GM23338 (cell line): ENCODE data around the gene SCAPER. TPM values are rescaled to one million over a fixed set of nuclear protein-coding genes. Genes with fewer than 3 reads are reported as not detected.
A peak's percentile ranks its signal among the peaks of the same experiment; 100 is the strongest.

ENCODE experiments used
- ATAC-seq: fragments of 200-7000 bp; cut with Tn5 transposase; 3 replicates; pipeline ENCODE4 v1.9.1; 2020
- DNase-seq: peaks from one replicate; pipeline ENCODE4 v3.0.0-alpha.2; 2015; ENCODE audit warnings: low spot score
- H2AFZ ChIP-seq: fragments of 200-600 bp; sonication (generic); 2 replicates; pipeline ENCODE4 v1.8.0; 2016; ENCODE audit warnings: antibody characterized with exemption, mild to moderate bottlenecking, moderate library complexity
- H3F3A ChIP-seq: fragments of 200-600 bp; sonication (generic); replicated peaks from 2 replicates; pipeline ENCODE4 v1.8.0; 2017; ENCODE audit warnings: antibody characterized with exemption, mixed run types, low read depth
- H3K27ac ChIP-seq: fragments of 200-600 bp; sonication (generic); 2 replicates; pipeline ENCODE4 v1.6.1; 2016; ENCODE audit warnings: low read depth
- H3K27me3 ChIP-seq: fragments of 200-600 bp; sonication (generic); 2 replicates; pipeline ENCODE4 v1.8.0; 2016; ENCODE audit warnings: mild to moderate bottlenecking, mixed run types, moderate library complexity; ENCODE audit not compliant: insufficient read depth
- H3K36me3 ChIP-seq: fragments of 200-600 bp; sonication (generic); 2 replicates; pipeline ENCODE4 v1.8.0; 2016; ENCODE audit warnings: mild to moderate bottlenecking; ENCODE audit not compliant: insufficient read depth
- H3K4me1 ChIP-seq: fragments of 200-600 bp; sonication (generic); 2 replicates; pipeline ENCODE4 v1.8.0; 2016; ENCODE audit warnings: mild to moderate bottlenecking, moderate library complexity; ENCODE audit not compliant: insufficient read depth
- H3K4me2 ChIP-seq: fragments of 200-600 bp; sonication (generic); 2 replicates; pipeline ENCODE4 v1.7.1; 2017; ENCODE audit warnings: mixed run types
- H3K4me3 ChIP-seq: fragments of 200-600 bp; sonication (generic); 2 replicates; pipeline ENCODE4 v1.6.1; 2016; ENCODE audit warnings: mixed run types
- H3K79me2 ChIP-seq: fragments of 200-600 bp; sonication (generic); replicated peaks from 2 replicates; pipeline ENCODE4 v1.8.0; 2017; ENCODE audit warnings: mild to moderate bottlenecking; ENCODE audit not compliant: insufficient read depth
- H3K9me2 ChIP-seq: fragments of 200-600 bp; sonication (generic); 2 replicates; pipeline ENCODE4 v1.8.0; 2017; ENCODE audit not compliant: insufficient read depth
- H4K20me1 ChIP-seq: fragments of 200-600 bp; sonication (generic); replicated peaks from 2 replicates; pipeline ENCODE4 v1.8.0; 2017; ENCODE audit warnings: mild to moderate bottlenecking; ENCODE audit not compliant: insufficient read depth
- H3K27ac Mint-ChIP-seq: 2 replicates; pipeline ENCODE4 v1.8.0; 2020; ENCODE audit warnings: inconsistent platforms, mild to moderate bottlenecking, moderate library complexity, mixed read lengths
- H3K27me3 Mint-ChIP-seq: 3 replicates; pipeline ENCODE4 v1.8.0; 2022; ENCODE audit warnings: low read depth, mild to moderate bottlenecking, moderate library complexity, mixed read lengths, inconsistent platforms; ENCODE audit not compliant: insufficient read depth, poor library complexity
- H3K36me3 Mint-ChIP-seq: 3 replicates; pipeline ENCODE4 v1.8.0; 2021; ENCODE audit warnings: low read depth, mild to moderate bottlenecking, inconsistent platforms, moderate library complexity, mixed read lengths
- H3K4me1 Mint-ChIP-seq: 3 replicates; pipeline ENCODE4 v1.8.0; 2020; ENCODE audit warnings: mild to moderate bottlenecking, inconsistent platforms, mixed read lengths
- H3K4me3 Mint-ChIP-seq: 3 replicates; pipeline ENCODE4 v1.8.0; 2021; ENCODE audit warnings: moderate library complexity, mild to moderate bottlenecking, inconsistent platforms, mixed read lengths
- H3K9me3 Mint-ChIP-seq: 3 replicates; pipeline ENCODE4 v1.8.0; 2020; ENCODE audit warnings: moderate library complexity, mild to moderate bottlenecking, inconsistent platforms, mixed read lengths
- POLR2AphosphoS5 ChIP-seq: IDR thresholded peaks from 2 replicates; pipeline ENCODE4 v1.6.1; 2016; ENCODE audit warnings: antibody characterized with exemption, low read depth
- long read RNA-seq: library from polyadenylated mRNA; unstranded; transcript quantifications from one replicate; pipeline ENCODE4 v2.0.0, GENCODE V29; 2020; ENCODE audit not compliant: unreplicated experiment
- polyA plus RNA-seq: library from polyadenylated mRNA; unstranded; fragments of >200 nt; fragmentation: Nextera tagmentation; extraction: Ambion mirVana; gene quantifications from 2 replicates; pipeline ENCODE4 v1.2.1, GENCODE V29; 2016
- total RNA-seq: library from RNA; depleted of rRNA; stranded (reverse); fragments of >200 nt; shearing (Covaris generic); gene quantifications from 2 replicates; pipeline ENCODE4 v1.2.3, GENCODE V29; 2014; rRNA removed
- TF ChIP-seq, protein P1 (sequence below): IDR thresholded peaks from one replicate; pipeline ENCODE4 v1.6.1; 2018; ENCODE audit warnings: antibody characterized with exemption; ENCODE audit not compliant: unreplicated experiment
- TF ChIP-seq, protein P2 (sequence below), 2 experiments: fragments of 200-600 bp in 1 of 2; sonication (generic) in 1 of 2; conservative IDR thresholded peaks; 2 replicates each; pipeline versions ENCODE4 v1.5.1 to v1.6.1; 2016 to 2017; ENCODE audit warnings: antibody characterized with exemption in 2 of 2, low read depth in 2 of 2, mild to moderate bottlenecking in 2 of 2, moderate library complexity in 1 of 2

Gene SCAPER, protein sequence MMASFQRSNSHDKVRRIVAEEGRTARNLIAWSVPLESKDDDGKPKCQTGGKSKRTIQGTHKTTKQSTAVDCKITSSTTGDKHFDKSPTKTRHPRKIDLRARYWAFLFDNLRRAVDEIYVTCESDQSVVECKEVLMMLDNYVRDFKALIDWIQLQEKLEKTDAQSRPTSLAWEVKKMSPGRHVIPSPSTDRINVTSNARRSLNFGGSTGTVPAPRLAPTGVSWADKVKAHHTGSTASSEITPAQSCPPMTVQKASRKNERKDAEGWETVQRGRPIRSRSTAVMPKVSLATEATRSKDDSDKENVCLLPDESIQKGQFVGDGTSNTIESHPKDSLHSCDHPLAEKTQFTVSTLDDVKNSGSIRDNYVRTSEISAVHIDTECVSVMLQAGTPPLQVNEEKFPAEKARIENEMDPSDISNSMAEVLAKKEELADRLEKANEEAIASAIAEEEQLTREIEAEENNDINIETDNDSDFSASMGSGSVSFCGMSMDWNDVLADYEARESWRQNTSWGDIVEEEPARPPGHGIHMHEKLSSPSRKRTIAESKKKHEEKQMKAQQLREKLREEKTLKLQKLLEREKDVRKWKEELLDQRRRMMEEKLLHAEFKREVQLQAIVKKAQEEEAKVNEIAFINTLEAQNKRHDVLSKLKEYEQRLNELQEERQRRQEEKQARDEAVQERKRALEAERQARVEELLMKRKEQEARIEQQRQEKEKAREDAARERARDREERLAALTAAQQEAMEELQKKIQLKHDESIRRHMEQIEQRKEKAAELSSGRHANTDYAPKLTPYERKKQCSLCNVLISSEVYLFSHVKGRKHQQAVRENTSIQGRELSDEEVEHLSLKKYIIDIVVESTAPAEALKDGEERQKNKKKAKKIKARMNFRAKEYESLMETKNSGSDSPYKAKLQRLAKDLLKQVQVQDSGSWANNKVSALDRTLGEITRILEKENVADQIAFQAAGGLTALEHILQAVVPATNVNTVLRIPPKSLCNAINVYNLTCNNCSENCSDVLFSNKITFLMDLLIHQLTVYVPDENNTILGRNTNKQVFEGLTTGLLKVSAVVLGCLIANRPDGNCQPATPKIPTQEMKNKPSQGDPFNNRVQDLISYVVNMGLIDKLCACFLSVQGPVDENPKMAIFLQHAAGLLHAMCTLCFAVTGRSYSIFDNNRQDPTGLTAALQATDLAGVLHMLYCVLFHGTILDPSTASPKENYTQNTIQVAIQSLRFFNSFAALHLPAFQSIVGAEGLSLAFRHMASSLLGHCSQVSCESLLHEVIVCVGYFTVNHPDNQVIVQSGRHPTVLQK (N-terminal part only)
- total RNA-seq (9.1 and 15.0 TPM in 2 replicates), polyA plus RNA-seq (10.9 and 17.6 TPM in 2 replicates)
- long read RNA-seq, partial matches to known transcripts: 2 of 5 reads
- long read RNA-seq, other reads (novel, unspliced or antisense): 3 of 5 reads

DNA sequence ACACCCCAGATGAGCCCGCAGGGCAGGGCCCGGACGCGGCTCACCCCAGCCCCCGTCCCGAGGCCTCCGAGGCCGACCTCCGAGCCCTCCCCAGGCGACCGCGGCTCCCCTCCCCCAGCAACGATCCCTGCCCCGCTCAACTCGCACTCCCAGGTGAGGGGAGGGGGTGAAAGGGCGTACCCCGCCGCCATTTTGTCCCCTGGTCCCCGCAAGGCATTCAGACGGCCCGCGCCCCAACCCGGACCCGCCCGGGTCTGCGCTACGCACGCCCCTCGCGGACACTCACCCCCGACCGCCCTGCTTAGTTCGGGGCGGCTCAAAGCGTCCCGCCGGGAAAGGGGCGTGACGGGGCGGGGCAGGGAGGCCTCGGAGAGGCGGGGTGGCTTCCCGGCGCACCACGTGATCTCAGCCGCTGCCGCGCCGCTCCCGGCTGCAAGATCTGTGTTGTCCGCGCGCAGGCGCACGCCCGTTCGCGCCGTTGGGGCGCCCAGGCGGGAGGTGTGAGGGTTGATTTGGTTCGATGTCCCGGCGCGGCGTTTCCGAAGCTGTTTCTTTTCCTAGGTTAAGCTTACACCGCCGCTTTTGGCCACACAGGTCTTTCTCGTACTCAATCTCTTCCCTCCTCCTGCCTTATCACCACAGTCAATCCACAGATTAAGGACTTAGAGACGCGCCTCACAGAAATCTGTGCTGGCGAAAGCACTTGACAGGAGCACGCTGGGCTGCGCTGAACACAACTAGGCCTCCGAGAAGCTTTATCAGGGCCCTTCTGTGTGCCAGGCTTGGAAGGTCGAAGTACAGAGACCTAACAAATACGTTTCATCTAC, at the start of gene SCAPER:
Gene SCAPER (minus strand): TSS at position 328 of the 827 bp plus-strand sequence. CDS start 21,523 bp downstream, outside the sequence.
- Histone ChIP-seq H3K27ac (peak within 1 kb of the TSS; percentile 81), H3K27me3 (peaks cover 15% of the 10 kb centered on the region), H3K79me2 (peaks cover 7% of the 10 kb centered on the region), H3K9me2 (no peaks in the 10 kb centered on the region), H3K4me2 (peak within 1 kb of the TSS; percentile 91), H3K36me3 (no peaks in the 10 kb centered on the region), H3K4me3 (peak within 1 kb of the TSS; percentile 74), H3F3A (peaks cover 7% of the 10 kb centered on the region; the same call in 1 of the 2 replicates), H3K4me1 (peaks cover 19% of the 10 kb centered on the region), H2AFZ (peak within 1 kb of the TSS; percentile 98), H4K20me1 (0 out of 2 replicates have a peak, but pooled peaks cover 3% of the 10 kb centered on the region)
- H3K4me1 Mint-ChIP-seq: peaks cover 21% of the 10 kb centered on the region
- H3K9me3 Mint-ChIP-seq: peaks cover 3% of the 10 kb centered on the region; the same call in 1 of the 3 replicates
- peak; percentile 90 for ATAC-seq
- H3K27me3 Mint-ChIP-seq: peaks cover 13% of the 10 kb centered on the region
- H3K4me3 Mint-ChIP-seq: peak within 1 kb of the TSS; percentile 89
- H3K27ac Mint-ChIP-seq: peak within 1 kb of the TSS; percentile 93
- peak; percentile 63 for TF ChIP-seq POLR2AphosphoS5
- TF ChIP-seq, protein P1, sequence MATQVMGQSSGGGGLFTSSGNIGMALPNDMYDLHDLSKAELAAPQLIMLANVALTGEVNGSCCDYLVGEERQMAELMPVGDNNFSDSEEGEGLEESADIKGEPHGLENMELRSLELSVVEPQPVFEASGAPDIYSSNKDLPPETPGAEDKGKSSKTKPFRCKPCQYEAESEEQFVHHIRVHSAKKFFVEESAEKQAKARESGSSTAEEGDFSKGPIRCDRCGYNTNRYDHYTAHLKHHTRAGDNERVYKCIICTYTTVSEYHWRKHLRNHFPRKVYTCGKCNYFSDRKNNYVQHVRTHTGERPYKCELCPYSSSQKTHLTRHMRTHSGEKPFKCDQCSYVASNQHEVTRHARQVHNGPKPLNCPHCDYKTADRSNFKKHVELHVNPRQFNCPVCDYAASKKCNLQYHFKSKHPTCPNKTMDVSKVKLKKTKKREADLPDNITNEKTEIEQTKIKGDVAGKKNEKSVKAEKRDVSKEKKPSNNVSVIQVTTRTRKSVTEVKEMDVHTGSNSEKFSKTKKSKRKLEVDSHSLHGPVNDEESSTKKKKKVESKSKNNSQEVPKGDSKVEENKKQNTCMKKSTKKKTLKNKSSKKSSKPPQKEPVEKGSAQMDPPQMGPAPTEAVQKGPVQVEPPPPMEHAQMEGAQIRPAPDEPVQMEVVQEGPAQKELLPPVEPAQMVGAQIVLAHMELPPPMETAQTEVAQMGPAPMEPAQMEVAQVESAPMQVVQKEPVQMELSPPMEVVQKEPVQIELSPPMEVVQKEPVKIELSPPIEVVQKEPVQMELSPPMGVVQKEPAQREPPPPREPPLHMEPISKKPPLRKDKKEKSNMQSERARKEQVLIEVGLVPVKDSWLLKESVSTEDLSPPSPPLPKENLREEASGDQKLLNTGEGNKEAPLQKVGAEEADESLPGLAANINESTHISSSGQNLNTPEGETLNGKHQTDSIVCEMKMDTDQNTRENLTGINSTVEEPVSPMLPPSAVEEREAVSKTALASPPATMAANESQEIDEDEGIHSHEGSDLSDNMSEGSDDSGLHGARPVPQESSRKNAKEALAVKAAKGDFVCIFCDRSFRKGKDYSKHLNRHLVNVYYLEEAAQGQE: no peak
- TF ChIP-seq, protein P2, sequence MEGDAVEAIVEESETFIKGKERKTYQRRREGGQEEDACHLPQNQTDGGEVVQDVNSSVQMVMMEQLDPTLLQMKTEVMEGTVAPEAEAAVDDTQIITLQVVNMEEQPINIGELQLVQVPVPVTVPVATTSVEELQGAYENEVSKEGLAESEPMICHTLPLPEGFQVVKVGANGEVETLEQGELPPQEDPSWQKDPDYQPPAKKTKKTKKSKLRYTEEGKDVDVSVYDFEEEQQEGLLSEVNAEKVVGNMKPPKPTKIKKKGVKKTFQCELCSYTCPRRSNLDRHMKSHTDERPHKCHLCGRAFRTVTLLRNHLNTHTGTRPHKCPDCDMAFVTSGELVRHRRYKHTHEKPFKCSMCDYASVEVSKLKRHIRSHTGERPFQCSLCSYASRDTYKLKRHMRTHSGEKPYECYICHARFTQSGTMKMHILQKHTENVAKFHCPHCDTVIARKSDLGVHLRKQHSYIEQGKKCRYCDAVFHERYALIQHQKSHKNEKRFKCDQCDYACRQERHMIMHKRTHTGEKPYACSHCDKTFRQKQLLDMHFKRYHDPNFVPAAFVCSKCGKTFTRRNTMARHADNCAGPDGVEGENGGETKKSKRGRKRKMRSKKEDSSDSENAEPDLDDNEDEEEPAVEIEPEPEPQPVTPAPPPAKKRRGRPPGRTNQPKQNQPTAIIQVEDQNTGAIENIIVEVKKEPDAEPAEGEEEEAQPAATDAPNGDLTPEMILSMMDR (conservative IDR thresholded peaks at IDR 0.05; ENCODE audit: low read depth in 2 of 2): no peak
- H3K36me3 Mint-ChIP-seq: no peaks in the 10 kb centered on the region
- DNase-seq: peak; percentile 93
